A673 (cell line): ENCODE data around the gene TTLL6.

Experiments
- CTCF ChIP-seq: fragments of 300-800, 200-600 bp; sonication (generic); conservative IDR thresholded peaks from 2 replicates; pipeline ENCODE4 v1.5.1; 2017; ENCODE audit warnings: low read depth, mild to moderate bottlenecking, antibody characterized with exemption, low read length, moderate library complexity, mixed read lengths
- EZH2 ChIP-seq: fragments of 200-600 bp; sonication (generic); IDR thresholded peaks from 2 replicates; pipeline ENCODE4 v1.6.1; 2017; ENCODE audit warnings: borderline replicate concordance, low read depth, mild to moderate bottlenecking, mixed read lengths, antibody characterized with exemption, low read length; ENCODE audit not compliant: poor library complexity, severe bottlenecking

- no peak for TF ChIP-seq CTCF
- no peak for TF ChIP-seq EZH2
Observed at GRCh38 chr17:48816774-48817590, at the start of gene TTLL6.
